Coronary artery (tissue), 2 donors: ENCODE data around the gene AREL1.
A peak's percentile ranks its signal among the peaks of the same experiment; 100 is the strongest.

Source experiments
- DNase-seq: peaks from one replicate; pipeline ENCODE4 v3.0.0-alpha.2; 2017; ENCODE audit warnings: low spot score
- H3K27ac ChIP-seq, 2 donors: fragments of 200-600 bp; sonication (generic); one replicate each; pipeline ENCODE4 v1.5.1; 2016 to 2019
- H3K4me3 ChIP-seq: fragments of 200-600 bp; sonication (generic); 2 replicates; pipeline ENCODE4 v1.5.1; 2016; ENCODE audit warnings: mild to moderate bottlenecking, moderate library complexity
- TF ChIP-seq, protein P1 (sequence below): fragments of 200-600 bp; sonication (generic); IDR thresholded peaks from one replicate; pipeline ENCODE4 v1.5.1; 2019; ENCODE audit warnings: antibody characterized with exemption

AREL1 gene

DNA sequence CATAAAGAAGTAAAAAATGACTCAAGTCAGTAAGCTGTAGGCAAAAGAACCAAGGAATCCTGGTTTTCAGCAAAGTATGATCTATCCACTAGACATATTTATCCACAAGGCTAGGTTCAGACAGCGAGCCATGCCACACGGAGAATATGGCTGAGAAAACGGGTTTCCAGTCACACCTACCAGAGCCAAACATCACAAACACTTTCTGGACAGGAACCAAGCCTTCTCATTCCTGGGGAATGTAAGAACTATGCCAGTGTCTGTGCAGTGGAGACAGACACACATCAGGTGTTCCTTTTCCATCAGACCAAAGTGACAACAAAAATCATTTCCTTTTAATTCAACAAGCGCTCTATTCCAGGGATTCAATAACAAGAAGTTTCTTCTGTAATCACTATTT is 41.1 kb downstream of the AREL1 start:
- Histone ChIP-seq H3K4me3 (no peak overlapping the region), H3K27ac (peak overlapping the region; percentile 60 to 78)
- no peak for DNase-seq
- TF ChIP-seq, protein P1, sequence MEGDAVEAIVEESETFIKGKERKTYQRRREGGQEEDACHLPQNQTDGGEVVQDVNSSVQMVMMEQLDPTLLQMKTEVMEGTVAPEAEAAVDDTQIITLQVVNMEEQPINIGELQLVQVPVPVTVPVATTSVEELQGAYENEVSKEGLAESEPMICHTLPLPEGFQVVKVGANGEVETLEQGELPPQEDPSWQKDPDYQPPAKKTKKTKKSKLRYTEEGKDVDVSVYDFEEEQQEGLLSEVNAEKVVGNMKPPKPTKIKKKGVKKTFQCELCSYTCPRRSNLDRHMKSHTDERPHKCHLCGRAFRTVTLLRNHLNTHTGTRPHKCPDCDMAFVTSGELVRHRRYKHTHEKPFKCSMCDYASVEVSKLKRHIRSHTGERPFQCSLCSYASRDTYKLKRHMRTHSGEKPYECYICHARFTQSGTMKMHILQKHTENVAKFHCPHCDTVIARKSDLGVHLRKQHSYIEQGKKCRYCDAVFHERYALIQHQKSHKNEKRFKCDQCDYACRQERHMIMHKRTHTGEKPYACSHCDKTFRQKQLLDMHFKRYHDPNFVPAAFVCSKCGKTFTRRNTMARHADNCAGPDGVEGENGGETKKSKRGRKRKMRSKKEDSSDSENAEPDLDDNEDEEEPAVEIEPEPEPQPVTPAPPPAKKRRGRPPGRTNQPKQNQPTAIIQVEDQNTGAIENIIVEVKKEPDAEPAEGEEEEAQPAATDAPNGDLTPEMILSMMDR: no peak

DNA sequence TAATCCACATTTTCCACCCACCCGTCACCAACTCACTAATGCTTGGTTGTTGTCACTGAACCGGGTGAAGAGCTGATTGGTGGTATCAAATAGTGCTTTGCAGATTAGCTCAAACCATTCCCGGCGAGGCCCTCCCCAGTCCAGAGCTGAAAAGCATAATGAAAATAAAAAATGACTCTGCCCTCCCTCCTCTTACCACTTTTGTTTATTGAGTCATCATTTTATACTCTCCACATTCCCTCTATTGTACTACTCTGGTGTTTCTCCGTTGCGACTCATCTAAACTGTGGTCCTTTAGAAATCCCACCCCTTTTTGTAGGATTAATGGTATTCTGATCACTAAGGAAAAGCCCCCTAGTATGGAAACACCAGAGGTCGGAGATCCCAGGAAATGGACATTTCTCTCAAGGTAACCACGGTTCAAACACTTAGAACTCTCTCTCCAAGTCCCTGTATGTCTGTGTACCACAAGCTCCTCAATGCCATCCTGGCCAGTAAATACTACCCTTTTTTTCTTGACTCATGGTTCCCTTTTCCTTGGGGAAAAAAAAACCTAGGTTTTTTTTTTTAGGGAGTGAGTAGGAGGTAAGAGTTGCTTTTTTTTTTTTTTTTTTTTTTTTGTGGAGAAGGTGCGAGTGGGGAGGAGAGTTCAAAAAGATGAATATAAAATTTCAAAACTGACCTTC is 42.0 kb downstream of the AREL1 start:
- TF ChIP-seq, protein P1: no peak
- Histone ChIP-seq H3K4me3 (no peak overlapping the region), H3K27ac (peak overlapping the region; percentile 56 to 78)
- DNase-seq: no peak

DNA sequence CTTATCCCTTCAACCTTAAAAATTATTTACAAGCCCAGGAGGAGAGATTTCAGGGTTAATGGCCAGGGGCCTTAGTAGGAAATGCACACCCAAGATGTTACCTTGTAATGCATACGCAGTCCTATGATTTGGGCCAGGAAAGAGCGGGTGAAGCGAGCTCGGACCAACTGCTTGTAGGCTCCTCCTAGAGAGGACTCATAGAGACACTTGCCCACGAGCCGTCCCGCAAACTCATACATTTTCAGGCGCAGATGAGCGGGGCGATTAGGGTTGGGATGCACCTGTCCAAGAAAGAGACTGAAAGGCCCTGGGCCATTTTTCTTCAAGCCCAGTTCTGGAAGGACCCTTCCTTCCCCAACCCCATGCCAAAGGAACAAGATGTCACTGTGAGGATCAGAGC is 43.0 kb downstream of the AREL1 start:
- H3K27ac ChIP-seq: peak overlapping the region in 1 of 2 donors; percentile 3
- TF ChIP-seq, protein P1: no peak
- no peak for DNase-seq
- H3K4me3 ChIP-seq: no peak overlapping the region

DNA sequence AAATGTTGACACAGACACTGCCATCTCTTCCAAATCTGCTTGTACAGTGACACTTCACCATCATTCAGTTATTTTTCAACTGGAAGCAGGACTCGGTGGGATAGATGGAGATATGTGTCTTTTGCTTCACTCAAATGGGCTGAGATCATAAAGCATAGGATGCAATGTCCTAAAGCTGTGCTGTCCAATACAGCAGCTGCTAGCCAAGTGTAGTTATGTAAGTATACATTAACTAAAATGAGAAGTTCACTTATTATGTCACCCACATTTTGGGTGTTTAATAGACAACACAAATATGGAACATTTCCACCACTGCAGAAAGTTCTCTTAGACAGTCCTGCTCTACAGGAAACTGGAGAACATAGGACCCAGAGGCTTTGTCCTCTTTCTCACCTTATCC is 43.6 kb downstream of the AREL1 start:
- TF ChIP-seq, protein P1: no peak
- Histone ChIP-seq H3K4me3 (no peak overlapping the region), H3K27ac (no peak overlapping the region)
- no peak for DNase-seq

DNA sequence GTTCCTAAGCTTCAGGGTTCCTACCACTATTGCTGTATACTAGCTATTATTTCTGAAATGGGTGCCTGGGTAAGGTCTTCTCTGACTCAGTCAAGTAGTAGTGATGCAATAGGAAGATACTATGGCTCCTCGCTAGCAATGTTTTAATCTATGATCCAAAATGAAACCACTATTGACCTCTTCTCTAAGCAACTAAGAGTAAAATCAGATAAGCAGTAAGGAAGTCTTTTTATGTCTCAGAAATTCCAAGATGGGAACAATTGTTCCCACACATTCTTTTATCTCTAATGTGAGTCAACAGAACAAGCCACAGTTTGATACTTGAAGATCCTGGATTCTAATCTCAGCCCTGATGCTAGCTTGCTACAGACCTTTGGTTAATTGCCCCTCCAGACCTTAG is 45.1 kb downstream of the AREL1 start:
- TF ChIP-seq, protein P1: no peak
- no peak for DNase-seq
- no peak overlapping the region for H3K4me3 ChIP-seq
- H3K27ac ChIP-seq: no peak overlapping the region

DNA sequence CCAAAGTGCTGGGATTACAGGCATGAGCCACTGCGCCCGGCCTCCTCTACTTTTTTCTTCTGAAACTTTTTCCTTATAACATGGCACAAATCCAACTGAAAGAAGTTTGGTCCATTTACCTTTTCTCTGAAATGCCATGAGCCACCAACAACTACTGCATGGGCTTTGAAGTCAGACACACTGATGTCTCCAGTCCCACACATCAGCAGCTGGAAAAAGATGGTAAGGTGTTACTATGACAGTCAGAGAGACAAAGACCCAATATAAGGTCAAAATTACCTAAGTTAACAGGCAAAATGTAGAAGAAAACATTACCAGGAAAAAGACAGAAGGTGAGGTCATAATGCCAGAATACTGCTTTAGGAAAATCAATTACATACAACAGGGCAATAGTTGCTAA is 48.2 kb downstream of the AREL1 start:
- no peak overlapping the region for H3K4me3 ChIP-seq
- DNase-seq: no peak
- TF ChIP-seq, protein P1: no peak
- no peak overlapping the region for H3K27ac ChIP-seq

DNA sequence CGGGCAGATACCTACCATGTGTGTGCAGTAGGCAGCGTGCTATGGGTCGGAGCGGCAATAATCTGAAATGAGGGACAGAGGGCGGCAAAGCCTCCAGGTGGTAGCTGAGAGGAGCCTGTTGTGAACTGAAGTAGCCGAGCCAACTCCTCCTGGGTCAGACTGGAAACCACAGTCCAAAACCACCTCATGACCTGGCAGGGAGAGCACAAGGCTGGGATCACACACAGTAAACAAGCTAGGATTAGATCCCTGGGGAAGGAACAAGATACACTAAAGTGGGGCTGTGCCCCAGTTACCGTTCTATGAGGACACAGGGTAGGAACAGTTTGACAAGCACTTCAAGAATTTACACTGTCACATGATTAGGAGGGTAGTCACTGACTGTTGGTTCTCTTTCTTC is 49.0 kb downstream of the AREL1 start:
- peak overlapping the region; percentile 31 to 88 for H3K27ac ChIP-seq
- TF ChIP-seq, protein P1: no peak
- no peak overlapping the region for H3K4me3 ChIP-seq
- no peak for DNase-seq
